GM12878 (cell line): ENCODE measurements around the gene LIMA1.

Source experiments
- CEBPB ChIP-seq, 2 experiments: fragments of 150-350 bp in 1 of 2; IDR thresholded peaks; 2 replicates each; pipeline ENCODE4 v1.6.1; 2012 to 2014; ENCODE audit warnings: low read depth in 2 of 2, low read length in 2 of 2, borderline replicate concordance in 1 of 2, inconsistent platforms in 1 of 2
- POLR2A ChIP-seq: IDR thresholded peaks from 2 replicates; pipeline ENCODE4 v1.6.1; 2011; ENCODE audit warnings: low read depth, mild to moderate bottlenecking, low read length
- ZBTB33 ChIP-seq: fragments of 450-650 bp; IDR thresholded peaks from 2 replicates; pipeline ENCODE4 v1.6.1; 2017; ENCODE audit warnings: mild to moderate bottlenecking

GRCh38 chr12:50232771-50233209 is 50.5 kb downstream of the LIMA1 start:
- TF ChIP-seq POLR2A (no peak), ZBTB33 (no peak), CEBPB (IDR thresholded peaks at IDR 0.05; ENCODE audit: borderline replicate concordance in 1 of 2, low read depth in 2 of 2, low read length in 2 of 2) (no peak)
